ENCODE data around the gene SRGAP2C.
A peak's percentile ranks its signal among the peaks of the same experiment; 100 is the strongest.
"Not testable (repeated sequence)": the region's sequence is repeated elsewhere in the genome, so short reads cannot be mapped to it uniquely, and the experiment has no call there.

The SRGAP2C gene

DNA sequence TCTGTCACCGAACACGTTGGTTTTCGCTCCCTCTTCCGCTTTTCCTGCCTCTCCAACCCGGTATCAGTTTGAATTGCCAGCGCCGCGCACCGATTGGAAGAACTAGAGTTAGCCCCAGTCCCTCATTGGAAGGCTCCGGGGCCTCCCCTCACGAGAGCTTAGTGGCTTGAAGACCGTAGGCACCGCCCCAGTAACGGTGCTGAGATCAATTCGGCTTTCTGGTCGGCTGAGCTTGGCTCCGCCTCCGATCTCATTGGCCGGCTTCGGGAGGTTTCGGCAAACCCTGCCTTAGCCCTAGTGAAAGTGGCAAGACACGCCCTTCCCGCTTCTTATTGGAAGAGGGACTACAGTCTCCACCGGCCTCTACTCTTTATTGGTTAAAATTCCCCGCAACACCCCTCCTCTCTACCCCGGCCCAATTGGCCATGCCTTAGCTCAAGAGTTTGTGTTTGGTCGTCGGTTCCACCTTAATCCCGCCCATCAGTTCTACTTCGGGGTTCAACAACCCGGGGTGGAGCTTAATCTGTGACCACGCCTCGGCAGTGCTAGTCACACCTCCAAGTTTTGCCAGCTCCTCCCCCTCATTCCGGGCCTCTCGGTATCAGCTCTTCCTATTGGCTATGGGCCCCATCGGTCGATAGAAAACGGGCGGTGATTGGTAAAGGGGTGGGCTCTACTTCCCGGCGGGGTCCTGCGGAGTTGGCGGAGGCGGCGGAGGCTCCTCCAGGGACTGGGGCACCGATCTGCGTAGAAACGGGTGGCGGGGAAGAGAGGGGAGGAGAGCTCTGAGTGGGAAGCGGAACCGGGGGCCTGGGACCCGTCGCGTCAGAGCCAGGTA lies at the start of gene SRGAP2C, which contains the start of gene FAM72B:
Gene SRGAP2C, plus strand, starts transcription at position 686 of the 838 bp plus-strand sequence. CDS start 2,472 bp downstream, outside the sequence.
Gene FAM72B, minus strand, starts transcription at position 51 of the 838 bp plus-strand sequence. CDS start 851 bp downstream, outside the sequence.
- DNase-seq, result peak; percentile 98

DNA sequence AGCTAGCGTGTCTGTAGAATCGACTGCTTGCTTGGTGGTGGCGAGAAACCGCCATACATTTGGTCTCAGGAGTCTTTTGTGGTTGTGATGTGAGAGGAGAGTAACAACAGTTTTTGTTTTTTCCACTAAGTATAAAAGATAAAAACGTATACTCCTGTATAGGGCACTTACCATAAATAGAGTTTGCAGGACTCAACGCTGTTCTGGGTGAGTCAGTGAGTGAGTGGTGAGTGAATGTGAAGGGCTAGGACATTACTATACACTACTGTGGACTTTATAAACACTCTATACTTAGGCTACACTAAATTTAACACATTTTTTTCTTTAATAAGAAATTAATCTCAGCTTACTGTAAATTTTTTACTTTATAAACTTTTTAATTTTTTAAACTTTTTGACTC lies 44.4 kb upstream of the SRGAP2C start:
- DNase-seq, result not testable (repeated sequence)

DNA sequence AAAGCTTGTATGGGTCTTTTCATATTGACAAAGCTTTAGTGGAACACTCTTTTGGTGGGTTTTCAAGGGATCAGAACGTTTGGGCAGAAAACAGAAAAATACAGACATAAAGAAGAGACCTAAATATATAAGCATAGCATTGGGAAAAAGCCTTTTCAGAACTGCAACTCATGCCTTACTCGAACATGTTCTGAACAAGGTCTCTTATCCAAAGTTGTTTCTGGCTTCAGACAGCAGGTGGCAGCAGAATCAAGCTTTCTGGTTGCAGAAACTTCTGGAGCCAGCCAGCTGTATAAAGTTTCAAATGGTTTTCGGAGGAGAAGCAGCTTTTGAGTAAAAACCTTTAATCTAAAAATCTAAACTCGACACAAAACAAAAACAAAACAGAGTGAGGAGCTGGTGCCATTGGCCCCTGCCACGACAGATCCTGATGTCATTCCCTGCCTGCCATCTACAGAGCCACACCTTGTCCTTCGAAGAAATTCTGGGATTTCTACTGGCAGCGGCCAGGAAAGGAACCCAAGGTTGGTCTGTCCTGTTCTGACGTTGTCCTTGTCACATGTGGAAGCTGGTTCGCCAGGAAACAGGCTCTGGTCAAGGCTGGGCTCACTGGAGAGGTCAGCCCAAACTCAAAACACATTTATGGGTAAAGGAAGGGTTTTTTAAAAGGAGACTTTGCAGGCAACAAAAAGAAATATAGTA lies 36.1 kb upstream of the SRGAP2C start:
- not testable (repeated sequence) for DNase-seq

DNA sequence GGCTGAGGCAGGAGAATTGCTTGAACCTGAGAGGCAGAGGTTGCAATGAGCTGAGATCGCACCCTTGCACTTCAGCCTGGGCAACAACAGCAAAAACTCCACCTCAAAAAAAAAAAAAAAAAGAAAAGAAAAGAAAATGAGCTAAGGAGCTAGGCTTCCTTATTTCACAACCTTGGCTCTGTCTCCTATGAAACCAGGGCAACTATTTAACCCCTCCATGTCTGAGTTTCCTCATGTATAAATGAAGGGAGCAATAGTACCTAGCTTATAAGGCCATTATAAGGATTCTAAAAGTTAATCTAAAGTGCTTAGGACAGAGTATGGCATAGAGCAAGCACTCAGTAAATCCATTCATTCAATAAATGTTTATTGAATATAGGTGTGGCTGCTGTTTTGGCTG lies 33.5 kb upstream of the SRGAP2C start:
- not testable (repeated sequence) for DNase-seq

DNA sequence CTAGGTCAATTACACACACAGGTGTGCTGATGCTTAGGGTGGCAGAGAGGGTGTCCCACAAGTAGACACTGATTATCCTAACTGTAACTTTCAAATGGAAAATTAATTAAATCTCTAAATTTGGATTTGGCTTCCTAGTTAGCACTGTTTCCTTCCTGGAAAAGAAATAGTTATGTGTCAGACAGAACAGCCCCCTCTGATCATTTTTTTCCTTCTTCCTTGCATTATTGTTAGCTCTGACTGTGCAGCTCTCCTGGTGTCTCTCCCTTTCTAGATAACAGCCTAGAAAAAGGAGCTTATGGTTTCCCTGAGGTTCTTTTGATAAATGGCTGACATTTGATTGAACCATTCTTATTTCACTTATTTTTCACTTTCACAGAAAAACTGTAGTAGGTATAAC lies 32.0 kb upstream of the SRGAP2C start:
- DNase-seq, result not testable (repeated sequence)

DNA sequence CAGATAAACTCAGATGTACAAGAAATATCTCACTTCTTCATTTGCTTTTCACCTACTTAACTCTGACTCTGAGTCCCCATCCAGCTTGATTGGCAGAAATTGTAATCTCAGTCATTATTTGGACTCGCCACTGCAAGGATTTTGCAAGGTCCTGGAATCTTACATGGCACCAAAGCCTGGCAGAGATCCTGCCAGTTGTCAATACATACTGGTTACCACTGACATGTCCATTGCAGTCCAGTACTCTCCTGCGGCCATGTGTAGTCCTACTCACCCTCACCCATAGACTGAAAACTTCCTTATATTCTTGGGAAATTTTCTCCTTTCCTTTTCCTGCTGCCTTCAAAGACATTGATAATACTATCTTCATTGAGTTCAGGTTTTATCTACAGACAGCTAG lies 30.0 kb upstream of the SRGAP2C start:
- DNase-seq, result not testable (repeated sequence)

DNA sequence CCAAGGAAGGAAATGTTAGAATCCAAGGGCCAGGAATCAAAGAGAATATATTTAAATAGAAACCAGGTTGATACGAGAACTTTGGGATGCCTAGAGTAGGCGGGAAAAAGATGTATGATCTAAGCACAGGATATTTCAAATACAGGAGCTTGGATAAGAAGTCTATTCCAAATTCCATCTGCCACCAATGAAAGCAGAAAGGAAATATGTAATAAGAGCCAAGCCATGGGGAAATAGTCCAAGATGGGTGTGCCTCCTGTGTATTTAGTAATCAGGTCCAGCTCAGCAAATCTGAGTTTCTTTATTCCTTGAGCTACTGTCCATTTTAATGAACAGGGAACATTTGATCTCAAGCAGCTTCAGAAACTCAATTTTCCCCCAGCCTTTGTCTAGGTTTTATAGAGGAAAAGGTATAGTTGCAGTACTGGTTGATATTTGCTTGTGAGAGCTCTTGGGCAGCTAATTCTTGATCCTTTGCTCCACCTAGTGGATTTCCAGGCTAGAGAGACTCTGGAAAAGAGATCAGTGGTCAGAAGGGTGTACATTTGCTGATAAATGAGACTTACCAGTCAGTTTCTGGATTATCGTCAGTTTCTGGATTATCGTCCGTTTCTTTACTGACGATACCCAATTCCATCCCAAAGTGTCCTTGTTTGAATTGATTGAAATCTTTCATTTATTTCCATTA lies 29.0 kb upstream of the SRGAP2C start:
- DNase-seq, result peak; percentile 21

DNA sequence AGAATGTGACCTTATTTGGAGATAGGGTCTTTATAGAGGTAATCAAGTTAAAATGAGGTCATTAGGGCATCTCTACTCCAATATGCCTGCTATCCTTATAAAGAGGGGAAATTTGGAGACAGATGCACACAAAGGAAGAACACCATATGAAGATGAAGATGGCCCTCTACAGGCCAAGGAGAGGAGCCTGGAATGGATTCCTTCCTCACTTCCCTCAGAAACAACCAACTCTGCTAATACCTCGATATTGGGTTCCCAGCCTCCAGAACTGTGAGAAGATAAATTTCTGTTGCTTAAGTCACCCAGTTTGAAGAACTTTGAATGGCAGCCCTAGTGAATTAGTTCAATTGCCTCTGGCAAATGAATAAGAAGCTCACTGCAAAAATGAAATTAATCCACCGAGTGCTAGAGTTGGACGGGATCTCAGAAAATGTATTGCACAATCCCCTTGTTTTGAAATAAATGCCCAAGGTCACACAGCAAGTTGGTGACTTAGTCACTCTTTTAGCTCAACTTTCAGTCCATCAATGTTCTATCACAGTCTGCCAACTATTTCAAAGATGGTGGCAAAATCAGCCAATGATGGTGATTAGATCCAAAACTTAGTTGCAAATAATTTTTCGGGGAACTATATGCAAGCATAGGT lies 27.7 kb upstream of the SRGAP2C start:
- not testable (repeated sequence) for DNase-seq

DNA sequence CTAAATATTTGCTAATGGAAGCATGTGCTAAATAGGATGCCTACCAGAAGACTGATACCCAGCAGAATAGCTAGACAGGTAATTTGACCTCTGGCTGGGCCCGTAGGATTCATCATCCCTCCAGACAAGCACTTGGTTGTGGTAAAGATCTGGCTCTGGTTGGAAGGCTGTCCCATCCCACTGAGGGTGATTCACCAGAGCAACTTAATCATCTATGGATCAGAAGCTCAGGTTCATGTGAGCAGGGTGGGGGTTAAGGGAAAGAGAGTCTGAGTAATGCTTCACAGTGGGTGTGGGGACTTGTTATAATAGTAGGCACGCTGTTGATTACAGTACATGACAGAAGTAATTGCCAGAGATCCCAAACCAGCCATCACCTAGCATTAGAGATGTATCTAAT lies 27.2 kb upstream of the SRGAP2C start:
- DNase-seq, result not testable (repeated sequence)

DNA sequence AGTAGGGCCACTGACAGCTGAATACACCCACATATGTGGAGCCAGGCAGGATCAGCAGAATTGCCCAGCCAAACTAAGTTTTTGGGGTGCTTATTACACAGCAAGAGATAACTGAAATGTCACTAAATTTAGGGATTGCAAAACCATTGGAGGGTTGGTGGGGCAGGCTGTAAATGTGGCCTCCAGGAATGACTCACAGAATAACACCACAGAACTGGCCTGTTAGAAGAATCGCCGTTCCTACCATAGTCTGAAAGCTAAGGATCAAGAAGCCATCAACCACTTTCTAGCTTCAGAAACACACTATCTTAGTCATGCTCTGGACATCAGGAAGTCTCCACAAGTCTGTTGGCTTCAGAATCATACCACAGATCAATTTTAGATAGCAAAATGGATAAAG lies 24.7 kb upstream of the SRGAP2C start:
- DNase-seq, result not testable (repeated sequence)

DNA sequence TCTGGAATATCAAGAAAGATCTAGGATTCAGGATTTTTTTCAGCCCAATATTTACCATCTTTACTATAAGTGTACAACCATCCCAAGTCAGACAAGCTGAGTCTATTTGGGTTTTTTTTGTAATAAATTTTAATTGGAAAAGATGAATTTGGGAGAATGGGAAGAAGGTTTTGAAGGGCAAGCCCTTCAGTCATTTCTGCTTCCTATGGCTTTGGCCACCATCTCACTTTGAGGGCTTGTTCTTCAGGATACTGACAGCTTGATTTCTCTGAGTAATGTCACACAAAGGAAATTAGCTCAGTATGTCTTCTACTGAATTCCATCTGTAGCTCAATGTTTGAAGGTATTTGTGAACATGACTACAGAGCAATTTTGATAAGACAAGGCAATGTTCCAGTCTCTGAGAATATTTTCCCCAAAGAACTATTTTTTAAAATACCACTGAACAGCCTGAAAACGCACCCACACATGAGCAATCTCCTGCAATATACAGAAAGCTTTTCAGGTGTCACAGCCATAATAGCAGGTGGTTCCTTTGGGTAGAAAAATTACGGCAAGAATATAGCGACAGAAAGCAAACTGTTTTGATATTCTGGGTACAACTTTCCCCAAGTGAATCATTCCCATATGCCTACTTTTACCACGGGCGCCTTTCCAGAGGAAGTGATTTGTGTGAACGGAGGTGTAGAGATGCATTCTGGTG lies 23.4 kb upstream of the SRGAP2C start:
- not testable (repeated sequence) for DNase-seq

DNA sequence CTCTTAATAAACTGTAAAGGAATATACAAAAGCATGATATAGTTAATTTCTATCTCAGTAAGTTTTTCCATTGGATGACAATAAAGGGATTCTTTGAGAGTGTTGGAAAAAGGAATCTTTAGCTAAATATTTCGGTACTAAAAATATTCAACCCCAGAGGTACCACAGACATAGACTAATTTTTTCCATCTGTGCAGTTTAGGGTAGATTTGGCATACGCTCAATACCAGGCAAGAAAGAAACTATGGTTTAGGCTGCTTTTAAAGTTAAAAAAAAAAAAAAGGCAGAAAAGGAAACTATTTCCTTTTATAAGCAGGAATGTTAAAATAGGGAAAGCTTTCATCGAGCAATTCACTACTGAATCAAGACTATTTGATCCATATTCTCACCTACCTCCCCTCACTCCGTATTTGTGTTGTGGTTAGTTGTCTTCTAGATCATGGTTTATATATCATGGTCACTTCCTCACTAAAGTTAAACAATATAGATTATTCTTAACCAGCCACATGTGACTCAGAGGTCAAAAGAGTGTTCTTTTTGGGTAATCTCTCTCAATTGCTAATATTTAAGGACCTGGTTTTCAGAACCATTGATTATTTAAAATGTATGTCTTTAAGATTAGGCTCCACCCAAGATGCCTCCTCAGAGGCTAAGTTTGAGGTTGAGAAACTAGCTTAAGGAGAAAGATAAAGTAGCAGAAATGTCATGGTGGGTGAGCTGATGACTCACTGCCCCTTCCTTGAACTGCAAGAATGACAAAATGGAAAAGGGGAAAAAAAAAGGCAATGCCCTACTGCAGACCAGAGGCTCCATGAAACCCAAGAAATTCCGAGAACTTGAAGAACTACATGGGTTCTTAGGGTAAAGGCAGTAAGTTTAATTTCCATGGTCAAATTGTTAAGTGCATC lies 20.7 kb upstream of the SRGAP2C start:
- DNase-seq, result peak; percentile 15

DNA sequence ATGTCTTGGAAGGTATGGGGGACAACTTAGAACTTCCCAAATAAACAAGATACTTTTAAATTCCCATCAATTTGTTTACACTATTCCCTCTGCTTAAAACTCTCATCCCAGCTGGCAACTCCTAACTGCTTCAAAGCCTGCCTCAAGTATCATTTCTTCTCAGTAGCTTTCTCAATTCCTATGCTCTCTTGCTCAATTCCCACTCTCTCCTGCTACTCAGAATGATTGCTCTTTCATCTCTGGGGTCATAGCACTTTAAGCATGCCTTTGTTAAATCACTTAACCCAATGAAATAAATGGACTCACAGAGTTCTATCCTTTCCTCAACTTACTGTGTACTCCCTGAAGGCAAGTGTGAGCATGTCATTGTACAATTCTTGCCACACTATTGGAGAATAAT lies 19.5 kb upstream of the SRGAP2C start:
- not testable (repeated sequence) for DNase-seq

DNA sequence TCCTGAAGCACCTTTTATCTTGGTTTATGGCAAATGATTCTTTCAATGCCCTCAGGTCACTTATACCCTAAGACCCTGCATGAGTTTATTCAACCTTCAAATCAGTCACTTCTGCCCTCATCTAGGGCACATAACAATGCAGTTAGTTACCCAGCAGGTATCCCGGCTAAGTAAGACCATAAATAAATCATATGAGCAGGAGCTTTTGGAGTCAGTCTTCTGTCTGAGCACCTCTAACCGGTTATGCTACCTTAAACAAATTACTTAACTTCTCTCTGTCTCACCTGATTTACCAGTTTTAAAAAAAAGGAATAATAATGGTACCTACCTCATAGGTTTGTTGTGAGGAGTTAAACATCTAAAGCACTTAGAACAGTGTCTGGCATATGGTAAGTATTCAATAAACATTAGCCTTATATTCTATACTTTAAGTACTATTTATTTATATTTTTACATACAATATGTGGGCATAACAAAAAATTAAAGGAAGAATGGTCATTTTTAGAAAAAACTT lies 17.5 kb upstream of the SRGAP2C start:
- DNase-seq, result not testable (repeated sequence)

DNA sequence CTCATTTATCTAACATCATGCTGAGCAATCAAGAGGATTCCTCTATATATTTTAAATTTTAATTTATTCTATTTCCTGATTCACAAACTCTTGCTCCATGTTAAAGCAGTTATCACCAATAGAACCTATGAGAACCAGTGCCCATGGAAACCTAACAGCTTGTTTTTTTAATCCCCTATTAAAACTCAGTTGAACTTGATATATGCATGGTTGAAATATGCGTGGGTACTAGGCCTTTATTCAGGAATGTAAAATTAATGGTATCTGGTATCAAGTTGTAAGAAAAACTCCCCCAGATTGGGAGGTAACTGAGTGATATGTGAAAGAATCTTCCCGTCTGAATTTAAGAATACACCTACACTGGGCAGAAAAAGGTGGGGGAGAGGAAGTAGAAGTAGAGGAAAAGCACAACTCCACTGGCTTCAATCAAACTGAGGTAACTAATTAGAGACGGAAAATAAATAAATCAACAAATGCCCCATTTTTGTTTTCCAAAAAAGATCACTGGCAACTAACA lies 16.6 kb upstream of the SRGAP2C start:
- not testable (repeated sequence) for DNase-seq

DNA sequence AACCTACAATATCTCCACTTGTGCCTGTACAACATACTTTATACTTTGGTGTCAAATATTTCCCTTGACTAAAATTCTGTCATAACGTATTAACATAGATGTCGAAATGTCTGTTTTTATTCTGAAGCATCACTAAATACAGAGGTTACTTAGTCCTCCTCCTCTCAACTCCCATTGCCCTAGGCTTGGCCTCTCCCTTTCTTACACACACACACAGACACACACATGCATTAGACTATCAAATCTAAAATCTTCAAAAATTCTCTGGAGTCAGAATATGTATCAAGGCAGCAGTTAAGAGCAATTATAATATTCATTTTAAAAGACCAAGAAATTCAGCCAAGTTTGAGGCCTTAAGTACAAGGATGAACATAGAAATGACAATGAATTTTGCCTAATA lies 8.1 kb upstream of the SRGAP2C start:
- DNase-seq, result not testable (repeated sequence)

DNA sequence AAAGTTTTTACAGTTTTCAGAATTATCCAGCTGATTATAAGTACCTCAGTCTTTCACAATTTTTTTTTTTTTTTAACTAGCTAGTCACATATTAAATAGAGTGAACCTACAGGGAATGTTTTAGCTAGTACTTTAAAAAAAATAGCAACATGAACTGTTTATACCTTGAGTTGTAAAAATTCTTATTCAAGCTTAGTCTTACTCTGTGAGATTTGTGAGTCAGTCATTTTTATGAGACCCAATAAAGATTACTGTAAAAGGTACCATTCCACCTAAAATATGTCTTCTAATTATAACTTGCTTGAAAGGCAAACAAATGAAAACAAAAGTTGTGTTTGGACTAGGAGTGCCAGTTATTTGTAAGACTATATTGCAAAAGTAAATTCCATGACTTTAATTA lies 6.6 kb upstream of the SRGAP2C start:
- DNase-seq, result not testable (repeated sequence)

DNA sequence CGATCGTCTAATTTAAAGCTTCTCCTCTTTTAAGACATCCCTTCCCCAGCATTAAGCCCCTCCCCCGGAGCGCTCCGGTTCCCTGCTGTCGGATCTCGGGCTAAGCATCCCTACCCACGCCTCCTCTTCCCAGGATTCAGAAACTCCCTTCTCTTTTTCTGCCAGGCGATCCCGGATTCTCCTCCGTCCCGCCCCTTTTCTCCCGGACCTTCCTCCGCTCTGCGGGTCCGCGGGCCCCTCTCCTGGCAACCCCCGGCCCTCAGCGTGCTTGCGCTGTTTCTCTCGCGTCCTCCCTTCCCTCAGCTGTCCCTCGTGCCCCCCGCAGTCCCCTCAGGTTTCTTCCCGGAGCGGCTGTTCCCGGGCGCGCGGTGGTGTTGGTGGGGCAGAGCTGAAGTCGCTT lies 908 bp upstream of the SRGAP2C start:
- DNase-seq, result not testable (repeated sequence)

DNA sequence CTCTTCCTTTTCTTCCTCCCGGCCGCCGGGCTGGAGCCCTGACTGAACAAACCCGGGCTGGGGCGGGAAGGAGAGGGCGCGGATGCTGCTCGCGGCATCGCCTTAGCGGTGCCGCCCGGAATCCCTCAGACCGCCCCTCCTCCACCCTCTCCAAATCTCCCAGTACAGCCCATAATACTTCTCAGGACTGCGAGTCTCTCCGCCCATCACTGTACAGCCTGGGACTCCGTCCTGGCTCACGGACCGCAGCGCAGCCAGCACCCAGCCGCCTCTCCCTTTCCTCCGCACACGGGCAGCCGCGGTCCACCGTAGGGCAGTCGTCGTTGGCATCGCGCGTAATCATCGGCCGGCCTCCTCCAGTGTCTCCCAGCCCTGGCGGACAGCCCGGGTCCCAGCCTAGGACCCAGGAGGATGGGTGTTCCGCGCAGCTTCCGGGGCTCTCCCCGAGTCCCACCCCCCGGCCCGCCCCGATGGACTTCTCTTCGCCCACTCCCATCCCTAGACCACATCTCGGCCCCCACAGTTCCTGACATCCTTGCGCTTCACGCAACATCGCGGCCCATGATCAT lies 449 bp downstream of the SRGAP2C start:
- DNase-seq, result not testable (repeated sequence)

DNA sequence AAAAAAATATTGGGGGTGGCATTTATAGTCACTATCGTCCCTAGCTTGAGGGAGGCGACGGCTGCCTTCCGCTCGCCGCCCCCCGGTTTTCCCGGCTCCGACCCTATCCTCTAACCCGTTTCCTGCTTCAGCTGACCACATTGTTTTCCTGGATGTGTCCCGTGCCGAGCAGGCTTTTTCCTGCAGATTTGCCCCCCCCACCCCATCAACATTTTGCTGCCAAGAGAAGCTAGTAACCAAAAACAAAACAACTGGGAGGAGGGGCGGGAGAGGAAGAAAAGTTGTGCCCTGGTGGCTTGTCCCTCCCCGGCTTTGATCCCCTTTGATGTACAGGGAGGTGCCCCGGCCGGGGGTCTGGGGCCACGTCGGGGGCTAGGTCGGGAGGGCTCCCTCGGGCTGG lies 1.4 kb downstream of the SRGAP2C start:
- DNase-seq, result not testable (repeated sequence)

All from right hindlimb (tissue), 1 donor.